ENCODE data around the gene CNNM3. TPM values are rescaled to one million over a fixed set of nuclear protein-coding genes. Genes with fewer than 3 reads are reported as not detected.

CNNM3 gene
- total RNA-seq, 1 experiment from 2014 or later: 25.1 TPM

DNA sequence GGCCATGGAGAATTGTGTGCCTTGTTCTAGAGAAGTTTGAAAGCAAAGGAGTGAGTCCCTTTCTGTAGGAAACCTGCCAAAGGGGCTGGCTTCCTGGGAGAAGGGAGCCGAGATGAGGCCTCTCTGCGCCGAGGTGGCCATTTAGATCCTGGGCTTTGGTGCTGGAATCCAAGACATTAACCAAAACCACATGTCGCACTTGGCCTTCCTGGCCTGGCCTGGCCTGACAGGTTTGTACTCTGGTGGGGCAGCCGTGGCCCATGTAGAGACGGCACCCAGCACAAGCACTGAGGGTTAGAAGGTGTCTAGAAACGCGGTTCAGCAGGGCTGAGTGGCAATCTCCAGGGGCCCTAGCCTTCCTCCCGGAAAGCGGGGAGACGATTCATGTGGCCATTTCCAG, 7.1 kb downstream of the CNNM3 start:
- BruUV-seq (replicated peaks): no TSS peak
- Mint-ChIP-seq H3K4me1 (ENCODE audit: low read depth, unreplicated experiment) (peaks cover 35% of the 10 kb centered on the region), H3K9me3 (ENCODE audit: low read depth, unreplicated experiment) (no peaks in the 10 kb centered on the region), H3K36me3 (ENCODE audit: insufficient read depth, unreplicated experiment) (peaks cover 28% of the 10 kb centered on the region), H3K4me3 (ENCODE audit: low read depth, unreplicated experiment) (no peak overlapping the region), H3K27ac (ENCODE audit: unreplicated experiment) (no peak overlapping the region), H3K27me3 (ENCODE audit: unreplicated experiment) (no peaks in the 10 kb centered on the region)
- intact Hi-C loops (cut with micrococcal nuclease; ENCODE audit: unreplicated experiment): no loop called here
- no peak for DNase-seq
- TF ChIP-seq, protein P1, sequence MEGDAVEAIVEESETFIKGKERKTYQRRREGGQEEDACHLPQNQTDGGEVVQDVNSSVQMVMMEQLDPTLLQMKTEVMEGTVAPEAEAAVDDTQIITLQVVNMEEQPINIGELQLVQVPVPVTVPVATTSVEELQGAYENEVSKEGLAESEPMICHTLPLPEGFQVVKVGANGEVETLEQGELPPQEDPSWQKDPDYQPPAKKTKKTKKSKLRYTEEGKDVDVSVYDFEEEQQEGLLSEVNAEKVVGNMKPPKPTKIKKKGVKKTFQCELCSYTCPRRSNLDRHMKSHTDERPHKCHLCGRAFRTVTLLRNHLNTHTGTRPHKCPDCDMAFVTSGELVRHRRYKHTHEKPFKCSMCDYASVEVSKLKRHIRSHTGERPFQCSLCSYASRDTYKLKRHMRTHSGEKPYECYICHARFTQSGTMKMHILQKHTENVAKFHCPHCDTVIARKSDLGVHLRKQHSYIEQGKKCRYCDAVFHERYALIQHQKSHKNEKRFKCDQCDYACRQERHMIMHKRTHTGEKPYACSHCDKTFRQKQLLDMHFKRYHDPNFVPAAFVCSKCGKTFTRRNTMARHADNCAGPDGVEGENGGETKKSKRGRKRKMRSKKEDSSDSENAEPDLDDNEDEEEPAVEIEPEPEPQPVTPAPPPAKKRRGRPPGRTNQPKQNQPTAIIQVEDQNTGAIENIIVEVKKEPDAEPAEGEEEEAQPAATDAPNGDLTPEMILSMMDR (IDR thresholded peaks at IDR 0.05; ENCODE audit: unreplicated experiment): no peak
- CTCF ChIA-PET: no interaction called here

DNA sequence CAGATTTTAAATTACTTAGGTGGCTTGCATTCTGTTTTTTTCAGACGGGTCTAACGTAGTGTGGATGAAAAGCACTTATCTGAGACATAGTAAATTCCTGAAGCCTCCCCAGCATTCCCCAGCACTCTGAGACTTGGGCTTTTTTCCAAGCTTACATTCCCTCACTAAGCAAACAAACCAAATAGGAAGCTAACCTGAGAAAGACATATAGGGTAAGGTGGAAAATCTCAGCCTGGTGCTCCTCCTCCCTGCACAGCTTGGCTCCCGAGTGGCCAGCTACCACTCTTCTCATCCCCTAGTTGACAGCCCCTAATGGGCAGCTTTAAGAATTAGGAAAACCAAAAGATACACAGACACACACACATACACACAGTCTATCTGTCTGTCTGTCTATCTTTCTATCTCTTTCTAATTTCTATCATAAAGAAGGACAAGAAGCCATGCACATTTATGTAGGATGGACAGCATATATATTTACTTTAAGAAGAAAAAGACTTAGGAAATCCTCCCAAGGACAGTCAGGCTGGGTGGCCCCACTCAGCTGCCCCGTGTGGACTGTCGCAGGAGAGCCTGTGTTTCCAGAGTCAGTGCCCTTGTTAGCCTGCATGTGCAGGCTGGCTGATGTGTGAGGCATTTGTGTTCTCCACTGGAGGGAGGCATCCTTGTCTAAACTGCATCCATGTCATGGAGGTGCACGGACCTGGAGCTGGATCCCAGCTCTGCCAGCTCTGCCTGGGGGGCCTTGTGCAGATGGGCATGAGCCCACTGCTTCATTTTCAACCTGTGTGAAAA, 8.2 kb downstream of the CNNM3 start:
- CTCF ChIA-PET: interaction anchor here (0.9 kb wide), 1 partner anchor 34 kb away, joined by 4 read pairs; no protein-coding TSS in a partner anchor
- peaks cover 25% of the 10 kb centered on the region for H3K4me1 Mint-ChIP-seq (ENCODE audit: low read depth, unreplicated experiment)
- H3K9me3 Mint-ChIP-seq (ENCODE audit: low read depth, unreplicated experiment): no peaks in the 10 kb centered on the region
- intact Hi-C loops (cut with micrococcal nuclease; ENCODE audit: unreplicated experiment): no loop called here
- TF ChIP-seq, protein P1 (IDR thresholded peaks at IDR 0.05; ENCODE audit: unreplicated experiment): no peak
- H3K4me3 Mint-ChIP-seq (ENCODE audit: low read depth, unreplicated experiment): no peak overlapping the region
- H3K27ac Mint-ChIP-seq (ENCODE audit: unreplicated experiment): no peak overlapping the region
- H3K36me3 Mint-ChIP-seq (ENCODE audit: insufficient read depth, unreplicated experiment): peaks cover 18% of the 10 kb centered on the region
- no TSS peak for BruUV-seq (replicated peaks)
- no peaks in the 10 kb centered on the region for H3K27me3 Mint-ChIP-seq (ENCODE audit: unreplicated experiment)
- no peak for DNase-seq

DNA sequence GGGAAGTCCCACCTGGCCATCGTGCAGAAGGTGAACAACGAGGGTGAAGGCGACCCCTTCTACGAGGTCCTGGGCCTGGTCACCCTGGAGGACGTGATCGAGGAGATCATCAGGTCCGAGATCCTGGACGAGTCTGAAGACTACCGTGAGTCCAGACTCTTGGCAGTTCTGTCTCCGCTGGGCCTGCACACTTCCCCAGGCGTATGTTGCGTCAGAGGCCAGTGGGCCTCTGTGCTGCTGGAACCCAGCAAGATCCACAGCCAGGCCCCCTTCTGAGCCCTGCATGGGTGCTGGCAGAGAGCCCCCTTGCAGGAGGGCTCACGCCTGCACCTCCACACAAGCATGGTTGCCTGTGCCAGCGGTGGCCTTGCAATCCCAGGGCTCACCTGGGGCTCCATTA, 9.0 kb downstream of the CNNM3 start:
- Mint-ChIP-seq H3K4me3 (ENCODE audit: low read depth, unreplicated experiment) (no peak overlapping the region), H3K27me3 (ENCODE audit: unreplicated experiment) (no peaks in the 10 kb centered on the region), H3K4me1 (ENCODE audit: low read depth, unreplicated experiment) (peaks cover 17% of the 10 kb centered on the region), H3K36me3 (ENCODE audit: insufficient read depth, unreplicated experiment) (peaks cover 11% of the 10 kb centered on the region), H3K27ac (ENCODE audit: unreplicated experiment) (no peak overlapping the region), H3K9me3 (ENCODE audit: low read depth, unreplicated experiment) (no peaks in the 10 kb centered on the region)
- no TSS peak for BruUV-seq (replicated peaks)
- no peak for DNase-seq
- intact Hi-C loops (cut with micrococcal nuclease; ENCODE audit: unreplicated experiment): no loop called here
- CTCF ChIA-PET: no interaction called here
- TF ChIP-seq, protein P1 (IDR thresholded peaks at IDR 0.05; ENCODE audit: unreplicated experiment): no peak

DNA sequence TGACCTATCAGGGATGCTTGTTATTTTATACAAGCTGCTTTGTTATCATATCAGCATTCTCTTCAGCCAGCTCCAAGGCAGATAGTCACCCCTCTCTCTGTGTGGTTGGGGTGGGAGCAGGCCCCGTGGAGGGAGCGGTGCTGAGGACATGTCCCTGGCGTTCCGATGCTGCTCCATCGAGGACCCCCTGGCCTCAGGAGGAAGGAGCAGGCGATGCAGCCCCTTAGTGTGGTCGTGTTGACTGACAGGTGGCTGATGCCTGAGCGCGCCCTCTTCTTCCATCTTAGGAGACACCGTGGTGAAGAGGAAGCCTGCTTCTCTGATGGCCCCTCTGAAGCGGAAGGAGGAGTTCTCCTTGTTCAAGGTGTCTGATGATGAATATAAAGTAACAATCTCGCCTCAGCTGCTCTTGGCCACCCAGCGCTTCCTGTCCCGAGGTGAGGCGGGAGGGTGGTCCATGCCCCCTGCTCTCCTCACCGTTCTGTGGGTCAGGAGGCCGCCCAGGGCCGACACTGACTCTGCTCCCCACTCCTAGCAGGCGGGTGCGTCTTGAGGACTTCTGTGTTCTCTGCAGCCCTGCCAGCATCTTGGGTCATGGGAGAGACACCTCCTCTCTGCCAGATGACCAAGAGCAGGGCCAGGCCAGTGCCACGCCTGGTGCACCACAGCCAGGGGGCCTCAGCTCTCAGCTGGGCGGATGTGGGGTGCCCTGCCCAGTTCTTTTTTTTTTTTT, 10.6 kb downstream of the CNNM3 start:
- Mint-ChIP-seq H3K4me3 (ENCODE audit: low read depth, unreplicated experiment) (no peak overlapping the region), H3K4me1 (ENCODE audit: low read depth, unreplicated experiment) (peaks cover 3% of the 10 kb centered on the region), H3K27ac (ENCODE audit: unreplicated experiment) (no peak overlapping the region), H3K9me3 (ENCODE audit: low read depth, unreplicated experiment) (no peaks in the 10 kb centered on the region), H3K27me3 (ENCODE audit: unreplicated experiment) (no peaks in the 10 kb centered on the region), H3K36me3 (ENCODE audit: insufficient read depth, unreplicated experiment) (peaks cover 13% of the 10 kb centered on the region)
- TF ChIP-seq, protein P1 (IDR thresholded peaks at IDR 0.05; ENCODE audit: unreplicated experiment): no peak
- DNase-seq: no peak
- intact Hi-C loops (cut with micrococcal nuclease; ENCODE audit: unreplicated experiment): no loop called here
- CTCF ChIA-PET: no interaction called here
- no TSS peak for BruUV-seq (replicated peaks)

Data from Calu3 (cell line).